EH (cell line): ENCODE measurements around the gene CACNA1A.
"Not testable (repeated sequence)": the region's sequence is repeated elsewhere in the genome, so short reads cannot be mapped to it uniquely, and the experiment has no call there.

ENCODE experiments used
- DNase-seq: peaks from one replicate; pipeline ENCODE4 v3.0.0-alpha.2; 2015; ENCODE audit warnings: low read depth

CACNA1A gene

DNA sequence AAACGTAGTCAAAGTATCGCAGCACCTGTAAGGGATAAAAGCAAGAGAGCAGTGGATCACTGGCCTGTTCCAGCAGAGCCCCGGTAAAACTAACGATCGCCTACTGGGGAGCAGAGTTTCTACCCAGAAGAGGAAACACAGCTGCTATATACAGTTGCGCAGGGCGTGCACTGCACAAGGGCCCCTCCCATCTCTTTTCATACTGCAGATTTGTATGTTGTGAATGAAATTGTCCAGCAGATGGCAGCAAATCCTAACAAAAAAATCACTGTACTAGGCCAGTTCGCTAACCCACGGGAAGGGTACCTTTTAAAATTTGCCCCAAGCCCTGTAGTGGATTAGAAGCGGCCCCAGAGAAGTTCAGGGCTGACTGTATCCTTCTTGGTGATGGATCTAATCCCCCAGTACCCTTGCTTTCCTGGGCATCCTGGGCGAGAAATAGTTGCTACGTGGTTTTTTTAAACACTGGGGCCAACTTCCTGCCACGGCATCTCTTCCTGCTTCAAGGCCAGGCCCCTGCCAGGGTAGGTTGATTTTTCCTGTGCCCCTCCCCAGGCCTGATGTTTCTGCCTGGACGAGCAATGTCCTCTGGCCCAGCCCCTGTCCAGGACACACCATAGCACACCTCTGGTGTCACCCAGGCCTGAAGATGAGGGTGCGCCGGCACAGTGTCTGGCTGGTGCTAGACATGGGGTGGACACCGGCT, 229.0 kb downstream of the CACNA1A start:
- DNase-seq: peak; percentile 79

GRCh38 chr19:13275016-13275722, 231.1 kb downstream of the CACNA1A start:
- no peak for DNase-seq

- DNase-seq: no peak
These were observed 235.7 kb downstream of the CACNA1A start for GRCh38 chr19:13270514-13271105.

DNA sequence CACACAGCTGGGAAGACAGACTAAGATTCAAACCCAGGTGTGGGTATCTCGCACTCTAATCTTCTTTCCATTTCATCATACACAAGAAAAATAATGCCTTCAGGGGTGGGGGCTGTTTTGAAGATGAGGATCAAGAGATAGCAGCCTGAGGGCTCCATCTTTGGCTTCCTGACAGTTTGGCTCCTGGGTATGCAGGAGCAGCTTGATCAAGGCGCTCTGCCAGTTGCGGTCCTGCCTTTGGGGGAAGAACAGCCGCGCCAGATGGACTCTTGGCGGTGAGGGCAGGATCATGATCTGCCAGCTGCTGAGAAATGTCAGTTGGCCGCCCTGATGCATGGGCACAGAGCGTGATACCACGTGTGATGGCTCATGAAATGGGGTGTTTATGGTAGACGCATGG, 236.9 kb downstream of the CACNA1A start:
- no peak for DNase-seq

GRCh38 chr19:13267889-13268288, 238.4 kb downstream of the CACNA1A start:
- DNase-seq: no peak

GRCh38 chr19:13267131-13267530, 239.1 kb downstream of the CACNA1A start:
- DNase-seq: no peak

DNA sequence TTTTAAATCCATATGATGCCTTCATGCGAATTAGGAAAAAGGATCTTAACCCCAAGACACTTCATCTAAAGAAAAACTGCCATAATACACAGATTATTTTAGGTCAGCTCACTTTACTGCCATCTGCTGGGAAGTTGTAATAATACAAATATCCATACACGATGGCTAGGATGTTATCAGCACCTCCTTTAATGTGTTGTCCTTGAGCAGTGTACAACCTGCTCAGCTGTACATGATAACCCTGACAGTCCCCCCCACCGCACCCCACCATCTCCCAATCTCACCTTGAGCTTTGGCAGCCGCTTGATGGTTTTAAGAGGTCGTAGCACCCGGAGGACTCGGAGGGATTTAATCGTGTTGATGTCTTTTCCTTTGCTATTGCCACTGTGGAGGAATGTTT, 243.8 kb downstream of the CACNA1A start:
- DNase-seq: peak; percentile 67

- DNase-seq: peak; percentile 89
These were observed 245.2 kb downstream of the CACNA1A start for GRCh38 chr19:13260883-13261653.

DNA sequence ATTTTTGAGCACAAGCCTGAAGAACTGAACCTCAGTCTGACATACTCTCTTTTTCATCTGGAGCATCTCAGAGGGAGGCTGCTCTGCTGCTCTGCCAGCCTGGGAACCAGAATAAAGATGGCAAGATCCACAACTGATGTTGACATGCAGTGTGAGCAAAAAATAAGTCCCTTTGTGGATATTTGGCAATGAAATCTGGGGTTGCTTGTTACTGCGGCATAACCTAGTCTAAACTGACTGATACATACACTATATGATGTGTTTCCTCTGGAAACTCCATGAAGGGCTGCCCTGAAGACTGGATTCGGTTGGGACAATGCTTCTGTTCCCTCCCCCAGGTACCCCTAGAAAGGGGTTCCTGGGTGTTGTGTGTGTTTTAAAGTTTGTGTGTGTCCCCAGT, 249.4 kb downstream of the CACNA1A start:
- no peak for DNase-seq

- DNase-seq: not testable (repeated sequence)
These were observed 249.9 kb downstream of the CACNA1A start for GRCh38 chr19:13256398-13256797.

DNA sequence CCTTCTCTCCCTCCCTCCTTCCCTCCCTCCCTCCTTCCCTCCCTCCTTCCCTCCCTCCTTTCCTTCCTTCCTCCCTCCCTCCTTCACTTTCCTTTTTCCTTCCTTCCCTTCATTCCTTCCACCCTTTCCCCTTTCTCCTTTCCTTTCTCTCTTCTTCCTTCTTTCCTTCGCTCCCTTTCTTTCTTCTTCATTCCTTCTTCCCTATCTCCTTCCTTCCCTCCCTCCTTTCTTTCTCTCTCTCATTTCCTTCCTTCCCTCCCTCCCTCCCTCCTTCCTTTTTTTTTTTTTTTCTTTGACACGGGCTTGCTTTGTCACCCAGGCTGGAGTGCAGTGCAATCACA, 250.6 kb downstream of the CACNA1A start:
- DNase-seq: no peak

DNA sequence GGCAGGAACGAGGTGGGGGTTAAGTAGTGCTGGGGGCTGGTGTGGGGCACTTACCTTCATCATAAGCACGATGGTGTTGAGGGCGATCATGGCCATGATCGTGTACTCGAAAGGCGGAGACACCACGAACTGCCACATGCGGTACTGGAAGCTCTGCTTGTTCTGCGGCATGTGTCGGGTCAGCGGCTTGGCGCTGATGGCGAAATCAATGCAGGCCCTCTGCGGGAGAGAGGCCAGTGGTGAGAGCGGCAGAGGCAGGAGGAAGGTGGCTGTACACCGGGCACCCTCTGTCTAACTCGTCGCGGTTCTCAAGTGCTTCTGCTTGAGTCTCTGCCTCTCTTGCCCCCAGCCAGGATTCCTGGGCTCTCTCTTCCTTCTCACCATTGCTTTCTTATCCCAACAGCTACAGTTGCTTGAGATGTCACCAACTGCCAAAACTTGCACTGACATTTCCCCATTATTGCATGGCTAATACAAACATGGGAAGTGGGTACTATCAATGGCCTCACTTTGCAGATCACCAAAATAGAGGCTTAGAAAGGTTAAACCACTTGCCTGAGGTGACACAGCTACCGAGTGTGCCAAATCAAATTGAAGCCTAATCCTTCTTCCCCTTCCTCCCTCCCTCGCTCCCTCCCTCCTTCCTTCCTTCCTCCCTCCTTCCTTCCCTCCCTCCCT, 251.1 kb downstream of the CACNA1A start:
- no peak for DNase-seq

DNA sequence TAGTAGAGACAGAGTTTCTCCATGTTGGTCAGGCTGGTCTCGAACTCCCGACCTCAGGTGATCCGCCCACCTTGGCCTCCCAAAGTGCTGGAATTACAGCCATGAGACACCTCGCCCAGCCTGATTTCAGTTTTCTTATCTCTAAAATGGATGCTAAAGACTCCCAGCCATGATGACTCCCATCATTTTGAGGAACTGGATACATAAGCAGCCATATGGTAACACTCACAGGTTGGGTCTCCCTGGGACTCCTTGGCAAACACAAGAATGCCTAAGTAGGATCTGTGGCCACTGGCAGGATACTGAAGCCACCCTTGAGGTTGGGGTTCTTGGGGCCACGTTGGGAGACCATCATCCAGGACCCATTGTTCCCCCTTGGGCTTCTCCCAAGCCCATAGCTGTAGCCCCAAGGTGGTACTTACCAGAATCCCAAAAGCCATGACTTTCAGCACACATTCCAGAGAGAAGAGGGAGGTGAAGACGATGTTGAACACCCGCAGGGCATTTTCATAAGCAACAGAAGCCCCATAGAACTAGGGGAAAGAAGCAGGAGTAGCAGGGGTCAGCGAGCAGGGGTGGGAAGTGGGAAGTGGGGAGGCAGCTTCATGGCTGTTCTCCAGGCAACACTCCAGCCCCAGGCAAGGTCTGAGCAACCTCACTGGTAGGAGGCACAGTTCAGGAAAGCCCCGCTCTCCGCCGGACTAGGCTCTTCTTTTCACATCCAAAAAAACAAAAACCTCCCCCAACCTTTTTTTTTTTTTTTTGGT, 253.5 kb downstream of the CACNA1A start:
- no peak for DNase-seq

GRCh38 chr19:13244920-13245319, 261.4 kb downstream of the CACNA1A start:
- DNase-seq: no peak

DNA sequence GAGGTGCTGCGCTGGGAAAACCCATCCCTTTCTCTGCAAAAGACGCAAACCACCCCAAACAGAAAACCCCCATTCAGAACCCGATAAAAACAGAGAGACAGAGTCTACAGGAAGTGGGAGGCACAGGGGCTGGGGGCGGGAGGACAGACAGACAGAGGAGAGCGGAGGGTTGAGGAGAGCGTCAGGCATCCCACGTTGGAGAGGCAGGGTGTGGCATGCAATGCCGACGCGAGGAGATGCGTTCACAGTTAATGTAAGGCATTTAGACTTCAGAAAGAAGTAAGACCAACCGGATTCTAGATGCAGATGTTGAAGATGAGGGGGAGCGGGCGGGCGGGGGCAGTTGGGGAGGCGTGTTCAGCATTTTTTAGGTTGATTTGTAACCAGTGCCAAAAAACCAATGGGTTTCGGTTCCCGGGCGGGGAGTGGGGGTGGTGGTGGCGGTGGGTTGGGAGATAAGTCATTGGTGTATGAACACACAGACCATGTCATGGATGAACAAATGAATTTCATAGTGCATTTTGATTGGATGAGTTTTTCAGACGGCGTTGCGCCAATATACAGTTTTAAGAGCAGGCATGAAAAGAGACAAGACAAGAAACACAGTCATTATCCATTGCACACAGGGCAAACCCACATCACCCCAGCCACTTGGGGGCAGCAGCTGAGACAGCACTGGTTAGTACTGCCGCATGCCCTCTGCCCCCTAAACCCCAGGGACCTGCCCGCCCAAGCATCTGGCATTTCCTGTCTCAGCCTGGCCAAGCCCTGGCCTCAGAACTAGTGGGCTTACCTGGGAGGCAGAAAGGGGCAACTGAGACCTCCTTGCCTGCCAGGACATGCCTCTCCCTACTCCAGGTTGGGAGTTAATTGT, 264.8 kb downstream of the CACNA1A start:
- DNase-seq: no peak

DNA sequence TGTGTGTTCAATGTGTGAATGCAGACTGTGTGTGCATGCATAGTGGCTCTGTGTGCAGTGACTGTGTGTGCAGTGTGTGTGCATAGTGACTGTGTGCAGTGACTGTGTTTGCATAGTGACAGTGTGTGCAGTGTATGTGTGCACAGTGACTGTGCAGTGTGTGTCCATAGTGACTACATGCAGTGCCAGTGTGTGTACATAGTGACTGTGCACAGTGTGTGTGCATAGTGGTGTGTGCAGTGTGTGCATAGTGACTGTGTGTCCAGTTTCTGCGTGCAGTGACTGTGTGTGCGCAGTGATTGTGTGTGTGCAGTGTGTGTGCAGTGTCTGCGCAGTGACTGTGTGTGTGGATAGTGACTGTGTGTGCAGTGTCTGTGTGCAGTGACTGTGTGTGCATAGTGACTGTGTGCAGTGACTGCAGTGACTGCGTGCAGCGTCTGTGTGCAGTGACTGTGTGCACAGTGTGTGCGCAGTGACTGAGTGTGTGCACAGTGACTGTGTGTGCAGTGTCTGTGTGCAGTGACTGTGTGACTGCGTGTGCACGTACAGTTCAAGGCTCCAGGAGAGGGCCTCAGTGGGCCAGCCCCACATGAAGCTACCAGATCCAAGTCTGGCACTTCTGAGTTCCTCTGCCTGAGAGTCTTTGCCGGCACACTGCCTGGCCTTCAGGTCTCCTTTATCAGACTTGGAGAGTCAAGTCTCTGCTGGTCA, 265.8 kb downstream of the CACNA1A start:
- no peak for DNase-seq

GRCh38 chr19:13238891-13239534, 267.3 kb downstream of the CACNA1A start:
- DNase-seq: no peak

GRCh38 chr19:13234518-13234917, 271.8 kb downstream of the CACNA1A start:
- DNase-seq: peak; percentile 48

GRCh38 chr19:13231663-13232062, 274.6 kb downstream of the CACNA1A start:
- DNase-seq: no peak
